Posterior cingulate gyrus (tissue), 11 donors: Measurements from ENCODE around the gene FRAS1.
A peak's percentile ranks its signal among the peaks of the same experiment; 100 is the strongest.
"Not testable (repeated sequence)": the region's sequence is repeated elsewhere in the genome, so short reads cannot be mapped to it uniquely, and the experiment has no call there.

Experiments
- DNase-seq, 10 donors: peaks; one replicate each; pipeline versions ENCODE4 v3.0.0 to v3.0.0-alpha.2; 2020 to 2021; ENCODE audit warnings: mixed read lengths in 3 of 10
- intact Hi-C: fragments of 100-400 bp; cut with DNase I; formaldehyde crosslinking; loops from one replicate; pipeline ENCODE4 v1.15.1; 2023

FRAS1 gene

GRCh38 chr4:78095081-78095480, 38.0 kb downstream of the FRAS1 start:
- intact Hi-C loops, result no loop called here
- DNase-seq, result no peak

- intact Hi-C loops, result no loop called here
- no peak for DNase-seq
These were observed 41.9 kb downstream of the FRAS1 start for GRCh38 chr4:78099058-78099457.

- intact Hi-C loops, result no loop called here
- no peak for DNase-seq
These were observed 42.9 kb downstream of the FRAS1 start for GRCh38 chr4:78100060-78100459.

GRCh38 chr4:78119698-78120097, 62.6 kb downstream of the FRAS1 start:
- intact Hi-C loops, result no loop called here
- DNase-seq, result no peak

- intact Hi-C loops, result no loop called here
- DNase-seq, result no peak
These were observed 63.2 kb downstream of the FRAS1 start for GRCh38 chr4:78120144-78120880.

- DNase-seq, result no peak
- intact Hi-C loops, result no loop called here
These were observed 64.3 kb downstream of the FRAS1 start for GRCh38 chr4:78121338-78121904.

GRCh38 chr4:78125834-78126331, 68.8 kb downstream of the FRAS1 start:
- intact Hi-C loops, result not testable (repeated sequence)
- DNase-seq, result peak in 2 of 10 donors; percentile 37 to 48

- no peak for DNase-seq
- intact Hi-C loops, result no loop called here
These were observed 72.4 kb downstream of the FRAS1 start for GRCh38 chr4:78129383-78130108.

- intact Hi-C loops, result no loop called here
- DNase-seq, result peak in 2 of 10 donors; percentile 42 to 61
These were observed 74.3 kb downstream of the FRAS1 start for GRCh38 chr4:78131403-78131802.

GRCh38 chr4:78136109-78137081, 79.3 kb downstream of the FRAS1 start:
- intact Hi-C loops, result no loop called here
- peak in 1 of 10 donors; percentile 45 for DNase-seq

GRCh38 chr4:78137532-78137931, 80.4 kb downstream of the FRAS1 start:
- intact Hi-C loops, result no loop called here
- peak in 1 of 10 donors; percentile 31 for DNase-seq

GRCh38 chr4:78138252-78138651, 81.1 kb downstream of the FRAS1 start:
- intact Hi-C loops, result no loop called here
- no peak for DNase-seq

- intact Hi-C loops, result no loop called here
- DNase-seq, result no peak
These were observed 86.5 kb downstream of the FRAS1 start for GRCh38 chr4:78143634-78144033.

GRCh38 chr4:78145008-78145407, 87.9 kb downstream of the FRAS1 start:
- no peak for DNase-seq
- intact Hi-C loops, result no loop called here

- intact Hi-C loops, result no loop called here
- DNase-seq, result peak in 1 of 10 donors; percentile 38
These were observed 88.5 kb downstream of the FRAS1 start for GRCh38 chr4:78145622-78146021.

GRCh38 chr4:78149751-78150542, 92.8 kb downstream of the FRAS1 start:
- intact Hi-C loops, result no loop called here
- no peak for DNase-seq

- intact Hi-C loops, result no loop called here
These were observed 93.4 kb downstream of the FRAS1 start for GRCh38 chr4:78150543-78150864.

GRCh38 chr4:78152795-78153194, 95.7 kb downstream of the FRAS1 start:
- intact Hi-C loops, result no loop called here
- DNase-seq, result no peak

More at GRCh38 chr4:78150543-78150864, 93.4 kb downstream of the FRAS1 start:
- DNase-seq, result no peak

GRCh38 chr4:78154972-78155590, 98.0 kb downstream of the FRAS1 start:
- intact Hi-C loops, result no loop called here
- DNase-seq, result no peak
